HL-60/S4 treated with phorbol 12-myristate 13-acetate at 8.2 ng/mL for 4 days and 3 days (cell line): ENCODE measurements around the gene FKBP1B.
"Not testable (repeated sequence)": the region's sequence is repeated elsewhere in the genome, so short reads cannot be mapped to it uniquely, and the experiment has no call there.

Source experiments
- in situ Hi-C: fragments of 300-500 bp; cut with MboI; formaldehyde crosslinking; loops from 2 replicates; pipeline ENCODE4 v1.15.0; 2022; ENCODE audit warnings: low sequenced_read_pairs

Gene FKBP1B

GRCh38 chr2:24022324-24022974 lies 27.1 kb upstream of the FKBP1B start:
- in situ Hi-C loops, result no loop called here

- in situ Hi-C loops, result no loop called here
Observed at GRCh38 chr2:24022975-24023575, 26.5 kb upstream of the FKBP1B start.

GRCh38 chr2:24024018-24024417 lies 25.5 kb upstream of the FKBP1B start:
- in situ Hi-C loops, result no loop called here

- in situ Hi-C loops, result no loop called here
Observed at GRCh38 chr2:24024996-24025663, 24.4 kb upstream of the FKBP1B start.

- in situ Hi-C loops, result no loop called here
Observed at GRCh38 chr2:24026233-24026632, 23.3 kb upstream of the FKBP1B start.

- in situ Hi-C loops, result no loop called here
Observed at GRCh38 chr2:24038786-24039499, 10.6 kb upstream of the FKBP1B start.

- in situ Hi-C loops, result no loop called here
Observed at GRCh38 chr2:24040511-24040910, 9.0 kb upstream of the FKBP1B start.

GRCh38 chr2:24043133-24043532 lies 6.4 kb upstream of the FKBP1B start:
- in situ Hi-C loops, result not testable (repeated sequence)

GRCh38 chr2:24045511-24046508 lies 3.7 kb upstream of the FKBP1B start:
- in situ Hi-C loops, result no loop called here

- in situ Hi-C loops, result no loop called here
Observed at GRCh38 chr2:24046599-24046929, 3.0 kb upstream of the FKBP1B start.

- in situ Hi-C loops, result no loop called here
Observed at GRCh38 chr2:24046930-24047702, 2.4 kb upstream of the FKBP1B start, which contains the start of gene WDCP. Gene WDCP (minus strand): TSS chr2:24047391. CDS start chr2:24039494, 7,897 bp downstream.

GRCh38 chr2:24047703-24048033 lies 1.9 kb upstream of the FKBP1B start:
- in situ Hi-C loops, result no loop called here

GRCh38 chr2:24048769-24049484 lies 614 bp upstream of the FKBP1B start:
- in situ Hi-C loops, result no loop called here

GRCh38 chr2:24050041-24050979 lies 769 bp downstream of the FKBP1B start:
- in situ Hi-C loops, result no loop called here

- in situ Hi-C loops, result no loop called here
Observed at GRCh38 chr2:24051833-24052232, 2.3 kb downstream of the FKBP1B start.

GRCh38 chr2:24052951-24053350 lies 3.4 kb downstream of the FKBP1B start:
- in situ Hi-C loops, result no loop called here

- in situ Hi-C loops, result no loop called here
Observed at GRCh38 chr2:24054366-24055010, 4.9 kb downstream of the FKBP1B start.

GRCh38 chr2:24055750-24056149 lies 6.2 kb downstream of the FKBP1B start:
- in situ Hi-C loops, result no loop called here
